HL-60 (cell line): ENCODE data around the gene SLC35B2.

Experiments
- CTCF ChIP-seq: IDR thresholded peaks from one replicate; pipeline ENCODE4 v1.5.1; 2011; ENCODE audit warnings: low read length, control low read depth, inconsistent platforms; ENCODE audit not compliant: insufficient read depth
- POLR2AphosphoS5 ChIP-seq: IDR thresholded peaks from 2 replicates; pipeline ENCODE4 v1.6.1; 2012; ENCODE audit warnings: low read depth
- REST ChIP-seq: IDR thresholded peaks from 2 replicates; pipeline ENCODE4 v1.6.1; 2012; ENCODE audit warnings: low read depth; ENCODE audit not compliant: insufficient replicate concordance

- TF ChIP-seq CTCF = peak; percentile 88
- no peak for TF ChIP-seq POLR2AphosphoS5
- TF ChIP-seq REST = no peak
Observed at GRCh38 chr6:44268095-44268628, 10.8 kb upstream of the SLC35B2 start.
